Testis (tissue), 2 donors: Measurements from ENCODE around the gene PRSS1.

Experiments used
- POLR2A ChIP-seq: fragments of 450-650 bp; IDR thresholded peaks from one replicate; pipeline ENCODE4 v1.6.1; 2017; ENCODE audit warnings: antibody characterized with exemption, mild to moderate bottlenecking, moderate library complexity
- TF ChIP-seq, protein P1 (sequence below), 3 experiments: fragments of 450-650 bp in 2 of 3; fragments of 200-600 bp in 1 of 3; sonication (generic) in 1 of 3; IDR thresholded peaks; one replicate each; pipeline ENCODE4 v1.5.1; 2016 to 2019; ENCODE audit warnings: antibody characterized with exemption in 3 of 3, mild to moderate bottlenecking in 2 of 3, moderate library complexity in 1 of 3

- TF ChIP-seq, protein P1, sequence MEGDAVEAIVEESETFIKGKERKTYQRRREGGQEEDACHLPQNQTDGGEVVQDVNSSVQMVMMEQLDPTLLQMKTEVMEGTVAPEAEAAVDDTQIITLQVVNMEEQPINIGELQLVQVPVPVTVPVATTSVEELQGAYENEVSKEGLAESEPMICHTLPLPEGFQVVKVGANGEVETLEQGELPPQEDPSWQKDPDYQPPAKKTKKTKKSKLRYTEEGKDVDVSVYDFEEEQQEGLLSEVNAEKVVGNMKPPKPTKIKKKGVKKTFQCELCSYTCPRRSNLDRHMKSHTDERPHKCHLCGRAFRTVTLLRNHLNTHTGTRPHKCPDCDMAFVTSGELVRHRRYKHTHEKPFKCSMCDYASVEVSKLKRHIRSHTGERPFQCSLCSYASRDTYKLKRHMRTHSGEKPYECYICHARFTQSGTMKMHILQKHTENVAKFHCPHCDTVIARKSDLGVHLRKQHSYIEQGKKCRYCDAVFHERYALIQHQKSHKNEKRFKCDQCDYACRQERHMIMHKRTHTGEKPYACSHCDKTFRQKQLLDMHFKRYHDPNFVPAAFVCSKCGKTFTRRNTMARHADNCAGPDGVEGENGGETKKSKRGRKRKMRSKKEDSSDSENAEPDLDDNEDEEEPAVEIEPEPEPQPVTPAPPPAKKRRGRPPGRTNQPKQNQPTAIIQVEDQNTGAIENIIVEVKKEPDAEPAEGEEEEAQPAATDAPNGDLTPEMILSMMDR (IDR thresholded peaks at IDR 0.05), result no peak
- no peak for TF ChIP-seq POLR2A
Measured at GRCh38 chr7:142772051-142772450, 22.8 kb downstream of the PRSS1 start.
